Heart left ventricle (tissue), 13 donors: ENCODE results near the gene FGF14.

ENCODE experiments used
- POLR2A ChIP-seq, 2 donors: fragments of 450-650 bp; IDR thresholded peaks; one replicate each; pipeline ENCODE4 v1.6.1; 2017; ENCODE audit warnings: antibody characterized with exemption in 2 of 2, mild to moderate bottlenecking in 2 of 2, moderate library complexity in 2 of 2
- TF ChIP-seq, protein P1 (sequence below), 12 donors: fragments of 200-600 bp; sonication (generic) in 4 of 12; IDR thresholded peaks; one replicate each; pipeline versions ENCODE4 v1.5.0 to v1.8.0; 2018 to 2022; ENCODE audit warnings: antibody characterized with exemption in 12 of 12, mild to moderate bottlenecking in 5 of 12
- donor health status: ischemic (EF 13 %, LVEDD 7.1; RV severe dilation, severe dysfunction).
- donor health status: DM: no; HTN: yes; CAD: no.
- donor health status: DM: no; HTN: no; CAD: no.
- donor health status: ischemic (EF 25% LVEDD 6.9; RV normal size, moderate dysfunction).
- donor health status: ischemic (EF 25% LVEDD 5.7; RV mildly dilated, moderate dysfunction).
- donor health status: ischemic (EF 35%, LVEDD 5.7; RV mildly dilated, moderate dysfunction).
- donor health status: nonischemic (EF 11% LVEDD 7.7; RV severe dilation, severe dysfunction).
- donor health status: DM: yes; HTN: yes; CAD: no.
- donor health status: PGD.
- donor health status: ischemic (EF 29% LVEDD 5.4; RV normal size, mild dysfunction).
- donor health status: nonischemic (EF 23%, LVEDD 6.1; RV moderate dilation, normal function).

DNA sequence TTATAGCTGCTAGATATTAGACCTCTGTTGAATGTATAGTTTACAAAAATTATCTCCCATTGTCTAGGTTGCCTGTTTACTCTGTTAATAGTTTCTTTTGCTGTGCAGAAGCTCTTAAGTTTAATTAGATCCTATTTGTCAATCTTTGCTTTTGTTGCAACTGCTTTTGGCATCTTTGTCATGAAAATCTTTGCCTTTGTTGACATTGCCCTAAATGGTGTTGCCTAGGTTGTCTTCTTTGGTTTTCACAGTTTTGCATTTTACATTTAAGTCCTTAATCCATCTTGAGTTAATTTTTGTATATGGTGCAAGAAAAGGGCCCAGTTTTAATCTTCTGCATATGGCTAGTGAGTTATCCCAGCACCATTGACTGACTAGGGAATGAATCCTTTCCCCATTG lies 618.3 kb downstream of the FGF14 start:
- TF ChIP-seq, protein P1, sequence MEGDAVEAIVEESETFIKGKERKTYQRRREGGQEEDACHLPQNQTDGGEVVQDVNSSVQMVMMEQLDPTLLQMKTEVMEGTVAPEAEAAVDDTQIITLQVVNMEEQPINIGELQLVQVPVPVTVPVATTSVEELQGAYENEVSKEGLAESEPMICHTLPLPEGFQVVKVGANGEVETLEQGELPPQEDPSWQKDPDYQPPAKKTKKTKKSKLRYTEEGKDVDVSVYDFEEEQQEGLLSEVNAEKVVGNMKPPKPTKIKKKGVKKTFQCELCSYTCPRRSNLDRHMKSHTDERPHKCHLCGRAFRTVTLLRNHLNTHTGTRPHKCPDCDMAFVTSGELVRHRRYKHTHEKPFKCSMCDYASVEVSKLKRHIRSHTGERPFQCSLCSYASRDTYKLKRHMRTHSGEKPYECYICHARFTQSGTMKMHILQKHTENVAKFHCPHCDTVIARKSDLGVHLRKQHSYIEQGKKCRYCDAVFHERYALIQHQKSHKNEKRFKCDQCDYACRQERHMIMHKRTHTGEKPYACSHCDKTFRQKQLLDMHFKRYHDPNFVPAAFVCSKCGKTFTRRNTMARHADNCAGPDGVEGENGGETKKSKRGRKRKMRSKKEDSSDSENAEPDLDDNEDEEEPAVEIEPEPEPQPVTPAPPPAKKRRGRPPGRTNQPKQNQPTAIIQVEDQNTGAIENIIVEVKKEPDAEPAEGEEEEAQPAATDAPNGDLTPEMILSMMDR (IDR thresholded peaks at IDR 0.05) = no peak
- TF ChIP-seq POLR2A (IDR thresholded peaks at IDR 0.05) = no peak
